WTC11 (cell line): ENCODE results near the gene GALK1.

Experiments used
- EMX1 ChIP-seq: fragments of 250-450 bp; sonication (Bioruptor Pico); IDR thresholded peaks from 2 replicates; pipeline ENCODE4 v1.8.0; 2021; ENCODE audit warnings: mild to moderate bottlenecking
- GABPB1 ChIP-seq: sonication (generic); formaldehyde crosslinking; IDR thresholded peaks from 2 replicates; pipeline ENCODE4 v1.8.1; 2023; ENCODE audit warnings: mild to moderate bottlenecking, missing genetic modification reagents
- JUN ChIP-seq: sonication (generic); formaldehyde crosslinking; IDR thresholded peaks from 2 replicates; pipeline ENCODE4 v1.8.0; 2023; ENCODE audit warnings: mild to moderate bottlenecking, missing genetic modification reagents
- NR3C1 ChIP-seq: sonication (generic); formaldehyde crosslinking; conservative IDR thresholded peaks from 2 replicates; pipeline ENCODE4 v1.8.1; 2023; ENCODE audit warnings: low read depth, mild to moderate bottlenecking, missing genetic modification reagents
- ZNF121 ChIP-seq: sonication (generic); formaldehyde crosslinking; IDR thresholded peaks from 2 replicates; pipeline ENCODE4 v1.8.0; 2023; ENCODE audit warnings: missing genetic modification reagents
- TF ChIP-seq, protein P1 (sequence below): sonication (generic); formaldehyde crosslinking; IDR thresholded peaks from 2 replicates; pipeline ENCODE4 v1.8.0; 2022; ENCODE audit warnings: mild to moderate bottlenecking, missing genetic modification reagents
- TF ChIP-seq, protein P2 (sequence below): fragments of 200-600 bp; IDR thresholded peaks from 2 replicates; pipeline ENCODE4 v1.8.0; 2022; ENCODE audit warnings: antibody characterized with exemption
- TF ChIP-seq, protein P3 (sequence below): sonication (generic); formaldehyde crosslinking; IDR thresholded peaks from 2 replicates; pipeline ENCODE4 v1.8.0; 2022; ENCODE audit warnings: mild to moderate bottlenecking, missing genetic modification reagents
- TF ChIP-seq, protein P4 (sequence below): sonication (generic); formaldehyde crosslinking; IDR thresholded peaks from 2 replicates; pipeline ENCODE4 v1.8.0; 2022; ENCODE audit warnings: mild to moderate bottlenecking, missing genetic modification reagents

DNA sequence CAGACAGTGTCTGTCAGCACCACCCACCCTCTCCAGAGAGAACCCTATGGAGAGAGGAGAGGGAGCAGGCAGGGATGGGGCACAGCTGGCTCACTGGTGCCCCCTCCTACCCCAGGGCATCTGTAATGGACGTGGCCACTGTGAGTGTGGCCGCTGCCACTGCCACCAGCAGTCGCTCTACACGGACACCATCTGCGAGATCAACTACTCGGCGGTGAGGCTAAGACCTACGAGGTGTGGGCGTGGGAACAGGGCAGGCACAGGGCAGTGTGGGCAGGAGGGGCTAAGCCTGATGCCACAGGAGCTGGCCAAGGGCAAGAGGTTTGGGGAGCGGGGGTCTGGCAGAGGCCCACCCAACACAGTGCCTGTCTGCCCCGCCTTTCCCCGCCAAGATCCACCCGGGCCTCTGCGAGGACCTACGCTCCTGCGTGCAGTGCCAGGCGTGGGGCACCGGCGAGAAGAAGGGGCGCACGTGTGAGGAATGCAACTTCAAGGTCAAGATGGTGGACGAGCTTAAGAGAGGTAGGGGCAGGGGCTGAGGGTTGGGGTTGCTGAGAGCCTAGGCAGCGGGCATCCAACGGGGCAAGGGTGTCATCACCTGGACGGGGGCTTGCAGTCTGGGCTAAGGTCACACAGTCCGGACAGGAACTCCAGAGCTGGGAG lies 28.7 kb downstream of the GALK1 start:
- TF ChIP-seq, protein P1, sequence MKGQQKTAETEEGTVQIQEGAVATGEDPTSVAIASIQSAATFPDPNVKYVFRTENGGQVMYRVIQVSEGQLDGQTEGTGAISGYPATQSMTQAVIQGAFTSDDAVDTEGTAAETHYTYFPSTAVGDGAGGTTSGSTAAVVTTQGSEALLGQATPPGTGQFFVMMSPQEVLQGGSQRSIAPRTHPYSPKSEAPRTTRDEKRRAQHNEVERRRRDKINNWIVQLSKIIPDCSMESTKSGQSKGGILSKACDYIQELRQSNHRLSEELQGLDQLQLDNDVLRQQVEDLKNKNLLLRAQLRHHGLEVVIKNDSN, result no peak
- no peak for TF ChIP-seq EMX1 (CRISPR knock-in tag)
- TF ChIP-seq, protein P2, sequence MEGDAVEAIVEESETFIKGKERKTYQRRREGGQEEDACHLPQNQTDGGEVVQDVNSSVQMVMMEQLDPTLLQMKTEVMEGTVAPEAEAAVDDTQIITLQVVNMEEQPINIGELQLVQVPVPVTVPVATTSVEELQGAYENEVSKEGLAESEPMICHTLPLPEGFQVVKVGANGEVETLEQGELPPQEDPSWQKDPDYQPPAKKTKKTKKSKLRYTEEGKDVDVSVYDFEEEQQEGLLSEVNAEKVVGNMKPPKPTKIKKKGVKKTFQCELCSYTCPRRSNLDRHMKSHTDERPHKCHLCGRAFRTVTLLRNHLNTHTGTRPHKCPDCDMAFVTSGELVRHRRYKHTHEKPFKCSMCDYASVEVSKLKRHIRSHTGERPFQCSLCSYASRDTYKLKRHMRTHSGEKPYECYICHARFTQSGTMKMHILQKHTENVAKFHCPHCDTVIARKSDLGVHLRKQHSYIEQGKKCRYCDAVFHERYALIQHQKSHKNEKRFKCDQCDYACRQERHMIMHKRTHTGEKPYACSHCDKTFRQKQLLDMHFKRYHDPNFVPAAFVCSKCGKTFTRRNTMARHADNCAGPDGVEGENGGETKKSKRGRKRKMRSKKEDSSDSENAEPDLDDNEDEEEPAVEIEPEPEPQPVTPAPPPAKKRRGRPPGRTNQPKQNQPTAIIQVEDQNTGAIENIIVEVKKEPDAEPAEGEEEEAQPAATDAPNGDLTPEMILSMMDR, result no peak
- no peak for TF ChIP-seq ZNF121 (CRISPR knock-in tag)
- no peak for TF ChIP-seq JUN (CRISPR knock-in tag)
- TF ChIP-seq, protein P3, sequence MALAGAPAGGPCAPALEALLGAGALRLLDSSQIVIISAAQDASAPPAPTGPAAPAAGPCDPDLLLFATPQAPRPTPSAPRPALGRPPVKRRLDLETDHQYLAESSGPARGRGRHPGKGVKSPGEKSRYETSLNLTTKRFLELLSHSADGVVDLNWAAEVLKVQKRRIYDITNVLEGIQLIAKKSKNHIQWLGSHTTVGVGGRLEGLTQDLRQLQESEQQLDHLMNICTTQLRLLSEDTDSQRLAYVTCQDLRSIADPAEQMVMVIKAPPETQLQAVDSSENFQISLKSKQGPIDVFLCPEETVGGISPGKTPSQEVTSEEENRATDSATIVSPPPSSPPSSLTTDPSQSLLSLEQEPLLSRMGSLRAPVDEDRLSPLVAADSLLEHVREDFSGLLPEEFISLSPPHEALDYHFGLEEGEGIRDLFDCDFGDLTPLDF, result no peak
- TF ChIP-seq NR3C1, result no peak
- TF ChIP-seq GABPB1 (CRISPR knock-in tag), result no peak
- TF ChIP-seq, protein P4, sequence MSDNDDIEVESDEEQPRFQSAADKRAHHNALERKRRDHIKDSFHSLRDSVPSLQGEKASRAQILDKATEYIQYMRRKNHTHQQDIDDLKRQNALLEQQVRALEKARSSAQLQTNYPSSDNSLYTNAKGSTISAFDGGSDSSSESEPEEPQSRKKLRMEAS (CRISPR knock-in tag), result no peak
